ENCODE measurements around the gene RBM43. TPM values are rescaled to one million over a fixed set of nuclear protein-coding genes. Genes with fewer than 3 reads are reported as not detected.
A peak's percentile ranks its signal among the peaks of the same experiment; 100 is the strongest.
"Not testable (repeated sequence)": the region's sequence is repeated elsewhere in the genome, so short reads cannot be mapped to it uniquely, and the experiment has no call there.

Gene RBM43
- total RNA-seq, 1 donor from 2014 or later = 9.4 TPM

GRCh38 chr2:151299920-151300539 lies 38.4 kb upstream of the RBM43 start:
- Histone ChIP-seq H3K4me1 (no peaks in the 10 kb centered on the region), H3K27ac (no peak overlapping the region), H3K4me3 (no peak overlapping the region), H3K27me3 (no peaks in the 10 kb centered on the region), H3K36me3 (no peaks in the 10 kb centered on the region), H3K9me3 (no peaks in the 10 kb centered on the region)
- DNase-seq (no peak), ATAC-seq (no peak)
- no peak for TF ChIP-seq CTCF (IDR thresholded peaks at IDR 0.05)
- intact Hi-C loops (cut with DNase I) = no loop called here

GRCh38 chr2:151297882-151298281 lies 36.2 kb upstream of the RBM43 start:
- ATAC-seq (peak; percentile 68), DNase-seq (no peak)
- Histone ChIP-seq H3K4me1 (no peaks in the 10 kb centered on the region), H3K36me3 (no peaks in the 10 kb centered on the region), H3K27me3 (no peaks in the 10 kb centered on the region), H3K4me3 (no peak overlapping the region), H3K27ac (peak overlapping the region; percentile 64), H3K9me3 (no peaks in the 10 kb centered on the region)
- TF ChIP-seq CTCF (IDR thresholded peaks at IDR 0.05) = no peak
- intact Hi-C loops (cut with DNase I) = no loop called here

GRCh38 chr2:151295926-151296325 lies 34.3 kb upstream of the RBM43 start:
- H3K4me3 ChIP-seq; H3K9me3 ChIP-seq; DNase-seq; intact Hi-C loops (cut with DNase I); H3K27ac ChIP-seq; H3K4me1 ChIP-seq; H3K27me3 ChIP-seq; H3K36me3 ChIP-seq; ATAC-seq: not testable (repeated sequence)

GRCh38 chr2:151292546-151292945 lies 30.9 kb upstream of the RBM43 start:
- Histone ChIP-seq H3K4me1 (no peaks in the 10 kb centered on the region), H3K27me3 (no peaks in the 10 kb centered on the region), H3K27ac (no peak overlapping the region), H3K36me3 (no peaks in the 10 kb centered on the region), H3K4me3 (no peak overlapping the region), H3K9me3 (no peaks in the 10 kb centered on the region)
- no peak for ATAC-seq
- TF ChIP-seq CTCF (IDR thresholded peaks at IDR 0.05) = no peak
- intact Hi-C loops (cut with DNase I) = no loop called here
- no peak for DNase-seq

- intact Hi-C loops (cut with DNase I) = no loop called here
- H3K27me3 ChIP-seq = no peaks in the 10 kb centered on the region
- no peak overlapping the region for H3K27ac ChIP-seq
- ATAC-seq (no peak), DNase-seq (no peak)
- no peaks in the 10 kb centered on the region for H3K9me3 ChIP-seq
- TF ChIP-seq CTCF (IDR thresholded peaks at IDR 0.05) = no peak
- H3K4me1 ChIP-seq = peaks cover 3% of the 10 kb centered on the region
- no peaks in the 10 kb centered on the region for H3K36me3 ChIP-seq
- no peak overlapping the region for H3K4me3 ChIP-seq
These were observed 30.5 kb upstream of the RBM43 start for GRCh38 chr2:151292141-151292540.

- H3K4me3 ChIP-seq = no peak overlapping the region
- intact Hi-C loops (cut with DNase I) = no loop called here
- H3K27ac ChIP-seq = no peak overlapping the region
- no peaks in the 10 kb centered on the region for H3K9me3 ChIP-seq
- no peak for TF ChIP-seq CTCF (IDR thresholded peaks at IDR 0.05)
- DNase-seq (no peak), ATAC-seq (no peak)
- peaks cover 4% of the 10 kb centered on the region for H3K4me1 ChIP-seq
- H3K36me3 ChIP-seq = no peaks in the 10 kb centered on the region
- H3K27me3 ChIP-seq = no peaks in the 10 kb centered on the region
These were observed 29.6 kb upstream of the RBM43 start for GRCh38 chr2:151291224-151291623.

Measured in upper lobe of right lung (tissue), 1 donor.